ENCODE data around the gene ERLIN1.

GRCh38 chr10:100131571-100131970 lies 54.3 kb downstream of the ERLIN1 start:
- TF ChIP-seq POLR2AphosphoS5 (IDR thresholded peaks at IDR 0.05; ENCODE audit: low read depth, low read length) (no peak), SIN3A (IDR thresholded peaks at IDR 0.05; ENCODE audit: borderline replicate concordance, insufficient read depth, low read depth, low read length) (no peak), REST (IDR thresholded peaks at IDR 0.05; ENCODE audit: insufficient read depth in 1 of 2, low read depth in 2 of 2, low read length in 1 of 2) (no peak)
- TF ChIP-seq, protein P1, sequence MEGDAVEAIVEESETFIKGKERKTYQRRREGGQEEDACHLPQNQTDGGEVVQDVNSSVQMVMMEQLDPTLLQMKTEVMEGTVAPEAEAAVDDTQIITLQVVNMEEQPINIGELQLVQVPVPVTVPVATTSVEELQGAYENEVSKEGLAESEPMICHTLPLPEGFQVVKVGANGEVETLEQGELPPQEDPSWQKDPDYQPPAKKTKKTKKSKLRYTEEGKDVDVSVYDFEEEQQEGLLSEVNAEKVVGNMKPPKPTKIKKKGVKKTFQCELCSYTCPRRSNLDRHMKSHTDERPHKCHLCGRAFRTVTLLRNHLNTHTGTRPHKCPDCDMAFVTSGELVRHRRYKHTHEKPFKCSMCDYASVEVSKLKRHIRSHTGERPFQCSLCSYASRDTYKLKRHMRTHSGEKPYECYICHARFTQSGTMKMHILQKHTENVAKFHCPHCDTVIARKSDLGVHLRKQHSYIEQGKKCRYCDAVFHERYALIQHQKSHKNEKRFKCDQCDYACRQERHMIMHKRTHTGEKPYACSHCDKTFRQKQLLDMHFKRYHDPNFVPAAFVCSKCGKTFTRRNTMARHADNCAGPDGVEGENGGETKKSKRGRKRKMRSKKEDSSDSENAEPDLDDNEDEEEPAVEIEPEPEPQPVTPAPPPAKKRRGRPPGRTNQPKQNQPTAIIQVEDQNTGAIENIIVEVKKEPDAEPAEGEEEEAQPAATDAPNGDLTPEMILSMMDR (IDR thresholded peaks at IDR 0.05) = no peak
